Testis (tissue), 2 donors: ENCODE results near the gene DIAPH2.

Source experiments
- POLR2A ChIP-seq: fragments of 450-650 bp; IDR thresholded peaks from one replicate; pipeline ENCODE4 v1.6.1; 2017; ENCODE audit warnings: antibody characterized with exemption, mild to moderate bottlenecking, moderate library complexity
- TF ChIP-seq, protein P1 (sequence below), 3 experiments: fragments of 450-650 bp in 2 of 3; fragments of 200-600 bp in 1 of 3; sonication (generic) in 1 of 3; IDR thresholded peaks; one replicate each; pipeline ENCODE4 v1.5.1; 2016 to 2019; ENCODE audit warnings: antibody characterized with exemption in 3 of 3, mild to moderate bottlenecking in 2 of 3, moderate library complexity in 1 of 3

DNA sequence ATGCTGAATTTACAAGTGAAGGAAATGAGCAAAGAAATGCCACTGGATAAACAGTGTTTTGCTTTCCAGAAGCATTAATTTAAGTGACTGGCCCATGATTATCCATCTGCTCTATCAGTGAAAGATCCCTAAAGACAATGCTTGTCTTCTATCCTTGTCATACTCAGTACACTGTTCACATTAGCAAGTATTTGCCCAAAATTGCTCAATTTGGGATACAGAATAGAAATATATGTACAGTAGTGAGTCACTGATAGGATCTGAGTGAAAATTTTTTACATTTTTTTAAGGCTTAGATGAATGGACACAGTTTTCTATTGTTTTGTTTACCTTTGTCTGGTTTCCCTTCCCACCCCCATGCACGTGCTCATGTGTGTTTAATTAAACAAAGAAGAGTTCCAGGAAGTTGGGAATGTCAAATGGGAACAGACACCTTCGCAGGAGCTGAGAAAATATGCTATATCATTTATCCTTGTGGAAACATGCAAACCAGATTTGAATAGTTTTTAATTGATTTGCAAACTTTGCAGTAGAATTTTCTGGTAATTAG, 855.4 kb downstream of the DIAPH2 start:
- TF ChIP-seq, protein P1, sequence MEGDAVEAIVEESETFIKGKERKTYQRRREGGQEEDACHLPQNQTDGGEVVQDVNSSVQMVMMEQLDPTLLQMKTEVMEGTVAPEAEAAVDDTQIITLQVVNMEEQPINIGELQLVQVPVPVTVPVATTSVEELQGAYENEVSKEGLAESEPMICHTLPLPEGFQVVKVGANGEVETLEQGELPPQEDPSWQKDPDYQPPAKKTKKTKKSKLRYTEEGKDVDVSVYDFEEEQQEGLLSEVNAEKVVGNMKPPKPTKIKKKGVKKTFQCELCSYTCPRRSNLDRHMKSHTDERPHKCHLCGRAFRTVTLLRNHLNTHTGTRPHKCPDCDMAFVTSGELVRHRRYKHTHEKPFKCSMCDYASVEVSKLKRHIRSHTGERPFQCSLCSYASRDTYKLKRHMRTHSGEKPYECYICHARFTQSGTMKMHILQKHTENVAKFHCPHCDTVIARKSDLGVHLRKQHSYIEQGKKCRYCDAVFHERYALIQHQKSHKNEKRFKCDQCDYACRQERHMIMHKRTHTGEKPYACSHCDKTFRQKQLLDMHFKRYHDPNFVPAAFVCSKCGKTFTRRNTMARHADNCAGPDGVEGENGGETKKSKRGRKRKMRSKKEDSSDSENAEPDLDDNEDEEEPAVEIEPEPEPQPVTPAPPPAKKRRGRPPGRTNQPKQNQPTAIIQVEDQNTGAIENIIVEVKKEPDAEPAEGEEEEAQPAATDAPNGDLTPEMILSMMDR (IDR thresholded peaks at IDR 0.05) = no peak
- no peak for TF ChIP-seq POLR2A
